Measurements from ENCODE around the gene MCU.

DNA sequence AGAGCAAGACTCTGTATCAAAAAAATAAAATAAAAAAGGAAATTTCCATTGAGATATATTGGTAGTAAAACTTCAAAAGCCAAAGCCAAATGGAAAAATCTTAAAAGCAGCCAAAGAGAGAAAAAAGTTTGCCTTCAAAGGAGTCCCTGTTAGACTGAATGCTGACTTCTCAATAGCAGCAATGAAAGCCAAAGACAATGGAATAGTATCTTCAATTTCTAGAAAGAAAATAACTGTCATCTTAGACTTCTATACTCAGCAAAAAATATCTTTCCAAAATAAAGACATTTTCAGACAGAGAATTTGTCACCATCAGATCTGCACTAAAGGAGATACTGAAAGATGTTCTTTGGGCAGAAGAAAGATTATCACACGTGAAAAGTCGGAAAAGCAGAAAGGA, 187.3 kb downstream of the MCU start:
- TF ChIP-seq, protein P1, sequence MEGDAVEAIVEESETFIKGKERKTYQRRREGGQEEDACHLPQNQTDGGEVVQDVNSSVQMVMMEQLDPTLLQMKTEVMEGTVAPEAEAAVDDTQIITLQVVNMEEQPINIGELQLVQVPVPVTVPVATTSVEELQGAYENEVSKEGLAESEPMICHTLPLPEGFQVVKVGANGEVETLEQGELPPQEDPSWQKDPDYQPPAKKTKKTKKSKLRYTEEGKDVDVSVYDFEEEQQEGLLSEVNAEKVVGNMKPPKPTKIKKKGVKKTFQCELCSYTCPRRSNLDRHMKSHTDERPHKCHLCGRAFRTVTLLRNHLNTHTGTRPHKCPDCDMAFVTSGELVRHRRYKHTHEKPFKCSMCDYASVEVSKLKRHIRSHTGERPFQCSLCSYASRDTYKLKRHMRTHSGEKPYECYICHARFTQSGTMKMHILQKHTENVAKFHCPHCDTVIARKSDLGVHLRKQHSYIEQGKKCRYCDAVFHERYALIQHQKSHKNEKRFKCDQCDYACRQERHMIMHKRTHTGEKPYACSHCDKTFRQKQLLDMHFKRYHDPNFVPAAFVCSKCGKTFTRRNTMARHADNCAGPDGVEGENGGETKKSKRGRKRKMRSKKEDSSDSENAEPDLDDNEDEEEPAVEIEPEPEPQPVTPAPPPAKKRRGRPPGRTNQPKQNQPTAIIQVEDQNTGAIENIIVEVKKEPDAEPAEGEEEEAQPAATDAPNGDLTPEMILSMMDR (conservative IDR thresholded peaks at IDR 0.05; ENCODE audit: low read length), result no peak
- no peak for TF ChIP-seq EZH2phosphoT487 (IDR thresholded peaks at IDR 0.05; ENCODE audit: borderline replicate concordance, low read depth, low read length)
